Measurements from ENCODE around the gene ADAMTS17.
"Not testable (repeated sequence)": the region's sequence is repeated elsewhere in the genome, so short reads cannot be mapped to it uniquely, and the experiment has no call there.

ADAMTS17 gene

GRCh38 chr15:100339451-100339850, 2.3 kb downstream of the ADAMTS17 start:
- not testable (repeated sequence) for DNase-seq (ENCODE audit: low read depth in 1 of 2, low spot score in 1 of 2)

- DNase-seq (ENCODE audit: low read depth in 1 of 2, low spot score in 1 of 2): peak in 1 of 2 donors; percentile 30
Measured at GRCh38 chr15:100338971-100339444, 2.8 kb downstream of the ADAMTS17 start.

- DNase-seq (ENCODE audit: low read depth in 1 of 2, low spot score in 1 of 2): no peak
Measured at GRCh38 chr15:100338247-100338646, 3.5 kb downstream of the ADAMTS17 start.

GRCh38 chr15:100337096-100338044, 4.4 kb downstream of the ADAMTS17 start:
- no peak for DNase-seq (ENCODE audit: low read depth in 1 of 2, low spot score in 1 of 2)

- DNase-seq (ENCODE audit: low read depth in 1 of 2, low spot score in 1 of 2): no peak
Measured at GRCh38 chr15:100336061-100336460, 5.7 kb downstream of the ADAMTS17 start.

GRCh38 chr15:100335335-100335999, 6.3 kb downstream of the ADAMTS17 start:
- no peak for DNase-seq (ENCODE audit: low read depth in 1 of 2, low spot score in 1 of 2)

GRCh38 chr15:100334905-100335304, 6.9 kb downstream of the ADAMTS17 start:
- DNase-seq (ENCODE audit: low read depth in 1 of 2, low spot score in 1 of 2): no peak

- DNase-seq (ENCODE audit: low read depth in 1 of 2, low spot score in 1 of 2): no peak
Measured at GRCh38 chr15:100334456-100334855, 7.3 kb downstream of the ADAMTS17 start.

GRCh38 chr15:100334015-100334414, 7.8 kb downstream of the ADAMTS17 start:
- DNase-seq (ENCODE audit: low read depth in 1 of 2, low spot score in 1 of 2): no peak

- no peak for DNase-seq (ENCODE audit: low read depth in 1 of 2, low spot score in 1 of 2)
Measured at GRCh38 chr15:100333236-100333635, 8.5 kb downstream of the ADAMTS17 start.

GRCh38 chr15:100332721-100333120, 9.1 kb downstream of the ADAMTS17 start:
- no peak for DNase-seq (ENCODE audit: low read depth in 1 of 2, low spot score in 1 of 2)

- no peak for DNase-seq (ENCODE audit: low read depth in 1 of 2, low spot score in 1 of 2)
Measured at GRCh38 chr15:100332231-100332630, 9.5 kb downstream of the ADAMTS17 start.

- DNase-seq (ENCODE audit: low read depth in 1 of 2, low spot score in 1 of 2): no peak
Measured at GRCh38 chr15:100330629-100331215, 11.1 kb downstream of the ADAMTS17 start.

GRCh38 chr15:100330221-100330620, 11.6 kb downstream of the ADAMTS17 start:
- DNase-seq (ENCODE audit: low read depth in 1 of 2, low spot score in 1 of 2): no peak

- no peak for DNase-seq (ENCODE audit: low read depth in 1 of 2, low spot score in 1 of 2)
Measured at GRCh38 chr15:100328796-100329195, 13.0 kb downstream of the ADAMTS17 start.

- DNase-seq (ENCODE audit: low read depth in 1 of 2, low spot score in 1 of 2): no peak
Measured at GRCh38 chr15:100318880-100319279, 22.9 kb downstream of the ADAMTS17 start.

GRCh38 chr15:100314809-100315400, 26.9 kb downstream of the ADAMTS17 start:
- DNase-seq (ENCODE audit: low read depth in 1 of 2, low spot score in 1 of 2): no peak

GRCh38 chr15:100311833-100312476, 29.8 kb downstream of the ADAMTS17 start:
- DNase-seq (ENCODE audit: low read depth in 1 of 2, low spot score in 1 of 2): no peak

- DNase-seq (ENCODE audit: low read depth in 1 of 2, low spot score in 1 of 2): no peak
Measured at GRCh38 chr15:100311154-100311625, 30.6 kb downstream of the ADAMTS17 start.

- DNase-seq (ENCODE audit: low read depth in 1 of 2, low spot score in 1 of 2): no peak
Measured at GRCh38 chr15:100310513-100311153, 31.1 kb downstream of the ADAMTS17 start.

Data from stimulated activated CD4-positive, alpha-beta T cell treated with anti-CD3 and anti-CD28 coated beads, Interleukin-15, amount 100 ng/mL, for 1 hour (primary cell).